OCI-LY1 (cell line): ENCODE measurements around the gene LCE3D.

Experiments used
- EZH2 ChIP-seq: fragments of 200-600 bp; sonication (generic), shearing (Covaris generic); IDR thresholded peaks from 2 replicates; pipeline ENCODE4 v1.8.0; 2017; ENCODE audit warnings: borderline replicate concordance, mixed run types, mild to moderate bottlenecking, antibody characterized with exemption, low read length, moderate library complexity, mixed read lengths
- TF ChIP-seq, protein P1 (sequence below): fragments of 200-600 bp; sonication (generic), shearing (Covaris generic); IDR thresholded peaks from 2 replicates; pipeline ENCODE4 v1.5.1; 2017; ENCODE audit warnings: mild to moderate bottlenecking, antibody characterized with exemption, low read length, moderate library complexity, mixed read lengths

DNA sequence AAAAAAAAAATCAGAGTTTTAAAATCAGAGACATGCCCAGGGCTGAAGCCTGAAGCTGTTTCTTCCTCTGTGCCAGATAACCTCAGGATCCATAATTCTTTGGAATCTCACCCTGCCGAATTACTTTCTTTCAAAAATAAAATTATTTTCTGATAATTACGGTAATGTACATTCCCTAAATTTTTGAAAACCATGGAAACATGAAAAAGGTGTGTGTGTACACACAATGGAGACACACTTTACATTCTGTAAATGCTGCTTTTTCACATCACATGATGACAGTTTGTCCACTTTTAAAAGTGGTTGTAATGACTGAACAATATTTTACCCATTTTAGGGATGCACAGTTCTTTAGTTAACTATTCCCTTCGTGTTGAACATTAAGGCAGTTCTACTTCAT, 44.5 kb downstream of the LCE3D start:
- TF ChIP-seq, protein P1, sequence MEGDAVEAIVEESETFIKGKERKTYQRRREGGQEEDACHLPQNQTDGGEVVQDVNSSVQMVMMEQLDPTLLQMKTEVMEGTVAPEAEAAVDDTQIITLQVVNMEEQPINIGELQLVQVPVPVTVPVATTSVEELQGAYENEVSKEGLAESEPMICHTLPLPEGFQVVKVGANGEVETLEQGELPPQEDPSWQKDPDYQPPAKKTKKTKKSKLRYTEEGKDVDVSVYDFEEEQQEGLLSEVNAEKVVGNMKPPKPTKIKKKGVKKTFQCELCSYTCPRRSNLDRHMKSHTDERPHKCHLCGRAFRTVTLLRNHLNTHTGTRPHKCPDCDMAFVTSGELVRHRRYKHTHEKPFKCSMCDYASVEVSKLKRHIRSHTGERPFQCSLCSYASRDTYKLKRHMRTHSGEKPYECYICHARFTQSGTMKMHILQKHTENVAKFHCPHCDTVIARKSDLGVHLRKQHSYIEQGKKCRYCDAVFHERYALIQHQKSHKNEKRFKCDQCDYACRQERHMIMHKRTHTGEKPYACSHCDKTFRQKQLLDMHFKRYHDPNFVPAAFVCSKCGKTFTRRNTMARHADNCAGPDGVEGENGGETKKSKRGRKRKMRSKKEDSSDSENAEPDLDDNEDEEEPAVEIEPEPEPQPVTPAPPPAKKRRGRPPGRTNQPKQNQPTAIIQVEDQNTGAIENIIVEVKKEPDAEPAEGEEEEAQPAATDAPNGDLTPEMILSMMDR: no peak
- TF ChIP-seq EZH2: no peak
